Activated CD8-positive, alpha-beta memory T cell treated with anti-CD3 and anti-CD28 coated beads, Interleukin-2, amount 50 U/mL, for 1 hour (primary cell): ENCODE measurements around the gene BRD1.
"Not testable (repeated sequence)": the region's sequence is repeated elsewhere in the genome, so short reads cannot be mapped to it uniquely, and the experiment has no call there.

Experiments
- DNase-seq: peaks from one replicate; pipeline ENCODE4 v3.0.0-alpha.2; 2020; ENCODE audit errors: extremely low read depth

BRD1 gene

GRCh38 chr22:49783926-49784629 is 43.6 kb downstream of the BRD1 start:
- no peak for DNase-seq

GRCh38 chr22:49783036-49783746 is 44.5 kb downstream of the BRD1 start:
- no peak for DNase-seq

- DNase-seq = not testable (repeated sequence)
These were observed 45.8 kb downstream of the BRD1 start for GRCh38 chr22:49781886-49782285.

- DNase-seq = no peak
These were observed 46.3 kb downstream of the BRD1 start for GRCh38 chr22:49781289-49781782.

- DNase-seq = no peak
These were observed 46.9 kb downstream of the BRD1 start for GRCh38 chr22:49780698-49781288.

- DNase-seq = no peak
These were observed 47.6 kb downstream of the BRD1 start for GRCh38 chr22:49779853-49780697.

- no peak for DNase-seq
These were observed 48.5 kb downstream of the BRD1 start for GRCh38 chr22:49779211-49779610.

- no peak for DNase-seq
These were observed 50.0 kb downstream of the BRD1 start for GRCh38 chr22:49777569-49778249.

GRCh38 chr22:49776891-49777290 is 50.8 kb downstream of the BRD1 start:
- DNase-seq = no peak

- DNase-seq = no peak
These were observed 51.7 kb downstream of the BRD1 start for GRCh38 chr22:49775867-49776511.

- no peak for DNase-seq
These were observed 52.3 kb downstream of the BRD1 start for GRCh38 chr22:49775191-49775866.

- no peak for DNase-seq
These were observed 53.0 kb downstream of the BRD1 start for GRCh38 chr22:49774499-49775151.

- DNase-seq = no peak
These were observed 53.6 kb downstream of the BRD1 start for GRCh38 chr22:49774046-49774445.

GRCh38 chr22:49773531-49773930 is 54.1 kb downstream of the BRD1 start:
- no peak for DNase-seq

GRCh38 chr22:49772692-49773091 is 55.0 kb downstream of the BRD1 start:
- no peak for DNase-seq

GRCh38 chr22:49771266-49772065 is 56.2 kb downstream of the BRD1 start:
- no peak for DNase-seq

- DNase-seq = no peak
These were observed 57.0 kb downstream of the BRD1 start for GRCh38 chr22:49770547-49771265.
